Measurements from ENCODE around the gene TICRR. TPM values are rescaled to one million over a fixed set of nuclear protein-coding genes. Genes with fewer than 3 reads are reported as not detected.

The TICRR gene
- total RNA-seq, 1 experiment from 2014 or later = 15.2 TPM

DNA sequence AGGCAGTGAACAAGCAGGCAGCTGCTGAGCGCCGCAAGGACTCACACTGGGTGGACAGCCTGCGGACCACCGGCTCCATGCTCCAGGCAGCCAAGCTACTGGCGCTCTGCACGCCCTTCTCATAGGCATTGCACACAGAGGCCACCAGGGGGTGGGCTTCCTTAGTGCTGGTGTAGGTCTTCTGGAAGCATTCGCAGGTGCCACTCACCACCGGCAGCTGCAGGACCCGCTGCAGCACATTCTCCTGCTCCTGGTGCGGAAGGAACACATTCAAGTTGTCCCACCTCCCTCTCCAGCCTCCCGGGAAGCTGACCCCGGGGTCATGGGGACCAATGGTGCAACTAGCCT is 97.9 kb downstream of the TICRR start:
- DNase-seq (ENCODE audit: low spot score) = peak; percentile 57

DNA sequence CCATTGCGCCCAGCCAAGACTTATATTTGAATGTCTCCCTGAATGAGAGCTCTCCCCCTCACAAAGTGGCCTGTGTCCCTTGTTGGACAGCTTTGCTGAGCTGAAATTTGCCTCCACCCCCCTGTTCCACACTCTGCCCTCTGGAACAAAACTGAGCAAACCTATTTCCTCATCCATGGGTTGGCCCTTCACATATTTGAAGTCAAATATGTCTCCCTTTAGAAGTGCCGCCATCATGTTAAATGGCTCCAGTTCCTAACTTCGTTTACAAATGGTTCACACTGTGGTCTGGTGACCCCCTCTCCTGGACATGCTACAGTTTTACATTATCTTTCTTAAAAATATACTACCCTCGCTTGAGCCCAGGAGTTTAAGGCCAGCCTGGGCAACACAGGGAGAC is 99.3 kb downstream of the TICRR start:
- DNase-seq (ENCODE audit: low spot score) = no peak

DNA sequence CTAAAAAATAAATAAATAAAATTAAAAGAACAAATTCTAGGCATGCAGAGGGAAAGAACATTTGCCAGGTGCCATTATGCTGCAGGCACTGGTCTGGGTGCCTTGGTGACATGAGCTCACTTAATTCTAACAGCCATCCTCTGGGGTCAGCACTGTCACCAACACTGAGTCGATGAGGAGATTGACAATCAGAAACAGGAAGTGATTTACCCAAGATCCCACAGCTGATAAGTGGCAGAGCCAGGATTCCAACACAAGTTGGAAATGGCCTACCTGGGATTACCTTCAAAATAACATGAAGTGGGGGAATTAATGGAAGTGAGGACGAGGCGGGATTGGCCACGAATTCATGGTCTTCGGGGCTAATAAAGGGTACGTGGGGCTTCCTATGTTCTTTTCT is 100.3 kb downstream of the TICRR start:
- no peak for DNase-seq (ENCODE audit: low spot score)

DNA sequence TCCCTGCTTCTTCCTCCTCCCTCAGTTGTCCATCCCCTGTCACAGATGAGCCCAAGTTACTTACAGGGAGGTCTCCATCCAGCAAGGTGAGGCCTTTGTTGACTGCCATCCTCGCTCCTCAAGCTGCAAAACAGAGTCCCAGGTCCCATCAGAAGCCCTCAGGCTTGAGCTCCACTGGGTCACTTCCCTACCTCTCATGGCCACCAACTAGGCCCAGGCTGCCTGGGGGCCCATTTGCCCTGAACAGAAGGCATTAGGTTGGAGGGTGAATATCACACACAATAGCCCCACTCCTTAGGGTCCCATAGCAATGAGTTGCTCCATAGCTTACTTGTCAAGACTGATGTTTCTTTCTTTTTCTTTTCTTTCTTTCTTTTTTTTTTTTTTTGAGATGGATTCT is 102.1 kb downstream of the TICRR start:
- no peak for DNase-seq (ENCODE audit: low spot score)

Other genes starting within 250 kb of the TICRR start
- gene POLG, start 240.6 kb upstream of the TICRR start, total RNA-seq (2014; rRNA removed; shearing (Covaris generic)) = 159 and 161 TPM in 2 replicates
- not detected in 2 replicates for gene RHCG, start 78.9 kb upstream of the TICRR start, total RNA-seq (2014; rRNA removed; shearing (Covaris generic))
- 2.0 and 2.1 TPM in 2 replicates for gene KIF7, start 80.0 kb downstream of the TICRR start, total RNA-seq (2014; rRNA removed; shearing (Covaris generic))
- gene PLIN1, start 103.9 kb downstream of the TICRR start, total RNA-seq (2014; rRNA removed; shearing (Covaris generic)) = 0.03 and 0.51 TPM in 2 replicates
- 5.8 and 8.8 TPM in 2 replicates for gene PEX11A, start 115.3 kb downstream of the TICRR start, total RNA-seq (2014; rRNA removed; shearing (Covaris generic))
- gene WDR93, start 115.3 kb downstream of the TICRR start, total RNA-seq (2014; rRNA removed; shearing (Covaris generic)) = 0.08 and 0.61 TPM in 2 replicates
- gene MESP1, start 175.8 kb downstream of the TICRR start, total RNA-seq (2014; rRNA removed; shearing (Covaris generic)) = 0.23 and 0.71 TPM in 2 replicates
- 0.15 TPM in 1 of 2 replicates, not detected in the other for gene MESP2, start 200.9 kb downstream of the TICRR start, total RNA-seq (2014; rRNA removed; shearing (Covaris generic))
- 0.05 and 0.10 TPM in 2 replicates for gene ANPEP, start 239.4 kb downstream of the TICRR start, total RNA-seq (2014; rRNA removed; shearing (Covaris generic))

Measured in HT-29 (cell line).